Measurements from ENCODE around the gene MKRN3. TPM values are rescaled to one million over a fixed set of nuclear protein-coding genes. Genes with fewer than 3 reads are reported as not detected.

MKRN3 gene
- total and polyA plus RNA-seq, 2 donors (not counting 3 experiments of a cell fraction or from before 2014, with no cell fraction given) = 0.18 to 0.40 TPM

DNA sequence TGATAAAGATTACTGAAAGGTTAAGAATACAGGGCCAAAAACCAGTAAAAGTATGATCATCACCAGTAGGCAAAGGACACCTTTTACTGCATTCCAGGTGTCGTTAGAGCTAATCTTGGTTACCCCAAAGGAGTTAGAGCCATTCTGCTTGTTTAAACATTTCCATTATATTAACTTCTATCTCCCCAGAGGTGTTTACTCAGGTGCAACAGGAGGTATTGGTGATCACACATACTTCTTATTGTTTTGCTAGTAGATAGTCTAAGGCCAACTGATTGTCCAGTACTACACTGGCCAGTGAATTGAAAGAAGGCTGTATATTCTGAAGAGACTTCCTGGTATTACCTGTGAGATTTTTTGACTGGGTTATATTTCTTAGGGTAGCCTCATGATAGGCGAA is 22.8 kb downstream of the MKRN3 start:
- no peak overlapping the region for H2AFZ ChIP-seq (ENCODE audit: low read depth, low read length)
- no peak overlapping the region for H3K27ac ChIP-seq (ENCODE audit: insufficient read depth, low read depth, low read length)
- no peaks in the 10 kb centered on the region for H3K79me2 ChIP-seq (ENCODE audit: control insufficient read depth, insufficient read depth, low read length)
- no peaks in the 10 kb centered on the region for H3K27me3 ChIP-seq (ENCODE audit: control insufficient read depth in 2 of 2, insufficient read depth in 2 of 2, low read length in 2 of 2)
- FAIRE-seq (no peak), DNase-seq (ENCODE audit: low read depth, low spot score) (no peak)
- no TSS peak for BruUV-seq (replicated peaks)
- H3K9me1 ChIP-seq (replicated peaks; ENCODE audit: control insufficient read depth, extremely low read depth, insufficient read depth, low read length) = no peaks in the 10 kb centered on the region
- no peaks in the 10 kb centered on the region for H3K36me3 ChIP-seq (ENCODE audit: control insufficient read depth in 2 of 2, extremely low read depth in 1 of 2, insufficient read depth in 2 of 2, low read length in 2 of 2)
- ChIA-PET CTCF (no interaction called here), POLR2A (no interaction called here)
- no peaks in the 10 kb centered on the region for H3K4me1 ChIP-seq (ENCODE audit: control insufficient read depth, extremely low read depth, insufficient read depth, low read length)
- no peak overlapping the region for H3K9ac ChIP-seq (replicated peaks; ENCODE audit: extremely low read depth, insufficient read depth, low read length)
- intact Hi-C loops (cut with micrococcal nuclease) = no loop called here
- no peak overlapping the region for H3K4me2 ChIP-seq (ENCODE audit: insufficient read depth, low read length)
- dilution Hi-C loops (cut with MboI; ENCODE audit: extremely low pct_ligation_motif_present, low sequenced_read_pairs) = no loop called here
- no peaks in the 10 kb centered on the region for H3K9me3 ChIP-seq (replicated peaks; ENCODE audit: control insufficient read depth, insufficient read depth, low read length)
- TF ChIP-seq POLR2A (IDR thresholded peaks at IDR 0.05; ENCODE audit: low read depth, low read length) = no peak
- no peak for TF ChIP-seq POLR2AphosphoS5 (IDR thresholded peaks at IDR 0.05; ENCODE audit: insufficient read depth, low read depth, low read length)
- TF ChIP-seq FOS (IDR thresholded peaks at IDR 0.05; ENCODE audit: borderline replicate concordance, insufficient read depth, low read length) = no peak
- no peak for TF ChIP-seq GATA2 (IDR thresholded peaks at IDR 0.05; ENCODE audit: insufficient read depth, insufficient read length, low read depth, low read length)
- TF ChIP-seq EZH2 (IDR thresholded peaks at IDR 0.05; ENCODE audit: borderline replicate concordance, low read depth, low read length, severe bottlenecking) = no peak
- TF ChIP-seq, protein P1, sequence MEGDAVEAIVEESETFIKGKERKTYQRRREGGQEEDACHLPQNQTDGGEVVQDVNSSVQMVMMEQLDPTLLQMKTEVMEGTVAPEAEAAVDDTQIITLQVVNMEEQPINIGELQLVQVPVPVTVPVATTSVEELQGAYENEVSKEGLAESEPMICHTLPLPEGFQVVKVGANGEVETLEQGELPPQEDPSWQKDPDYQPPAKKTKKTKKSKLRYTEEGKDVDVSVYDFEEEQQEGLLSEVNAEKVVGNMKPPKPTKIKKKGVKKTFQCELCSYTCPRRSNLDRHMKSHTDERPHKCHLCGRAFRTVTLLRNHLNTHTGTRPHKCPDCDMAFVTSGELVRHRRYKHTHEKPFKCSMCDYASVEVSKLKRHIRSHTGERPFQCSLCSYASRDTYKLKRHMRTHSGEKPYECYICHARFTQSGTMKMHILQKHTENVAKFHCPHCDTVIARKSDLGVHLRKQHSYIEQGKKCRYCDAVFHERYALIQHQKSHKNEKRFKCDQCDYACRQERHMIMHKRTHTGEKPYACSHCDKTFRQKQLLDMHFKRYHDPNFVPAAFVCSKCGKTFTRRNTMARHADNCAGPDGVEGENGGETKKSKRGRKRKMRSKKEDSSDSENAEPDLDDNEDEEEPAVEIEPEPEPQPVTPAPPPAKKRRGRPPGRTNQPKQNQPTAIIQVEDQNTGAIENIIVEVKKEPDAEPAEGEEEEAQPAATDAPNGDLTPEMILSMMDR (IDR thresholded peaks at IDR 0.05; ENCODE audit: extremely low read depth in 1 of 2, insufficient read depth in 1 of 2, low read depth in 1 of 2, low read length in 2 of 2) = no peak
- no peak for TF ChIP-seq MYC (IDR thresholded peaks at IDR 0.05; ENCODE audit: low read depth, low read length)
- TF ChIP-seq, protein P2, sequence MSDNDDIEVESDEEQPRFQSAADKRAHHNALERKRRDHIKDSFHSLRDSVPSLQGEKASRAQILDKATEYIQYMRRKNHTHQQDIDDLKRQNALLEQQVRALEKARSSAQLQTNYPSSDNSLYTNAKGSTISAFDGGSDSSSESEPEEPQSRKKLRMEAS (IDR thresholded peaks at IDR 0.05; ENCODE audit: insufficient read depth, insufficient read length) = no peak
- no peak for TF ChIP-seq JUN (IDR thresholded peaks at IDR 0.05; ENCODE audit: borderline replicate concordance, insufficient read depth, insufficient read length, low read depth)
- no peaks in the 10 kb centered on the region for H4K20me1 ChIP-seq (replicated peaks; ENCODE audit: control insufficient read depth, extremely low read depth, insufficient read depth, low read length)
- no peak overlapping the region for H3K4me3 ChIP-seq (replicated peaks in 1 of 3; ENCODE audit: insufficient read depth in 1 of 3, low read depth in 1 of 3, low read length in 3 of 3)

Measured in endothelial cell of umbilical vein (primary cell).